DND-41 (cell line): ENCODE measurements around the gene FXYD2.
A peak's percentile ranks its signal among the peaks of the same experiment; 100 is the strongest.

ENCODE experiments used
- ATAC-seq: fragments of 200-7000 bp; cut with Tn5 transposase; 3 replicates; pipeline ENCODE4 v1.9.1; 2021; ENCODE audit warnings: low read depth; ENCODE audit not compliant: insufficient read depth
- DNase-seq: peaks from one replicate; pipeline ENCODE4 v3.0.0-alpha.2; 2020
- H2AFZ ChIP-seq: 2 replicates; pipeline ENCODE4 v1.6.0; 2012; ENCODE audit warnings: low read depth, low read length
- H3K27ac ChIP-seq: 2 replicates; pipeline ENCODE4 v1.5.1; 2012; ENCODE audit warnings: low read length, inconsistent platforms
- H3K27me3 ChIP-seq: fragments of 200-600 bp; sonication (generic); 2 replicates; pipeline ENCODE4 v1.6.0; 2012; ENCODE audit warnings: low read length, mild to moderate bottlenecking, inconsistent platforms; ENCODE audit not compliant: insufficient read depth, poor library complexity
- H3K36me3 ChIP-seq: 2 replicates; pipeline ENCODE4 v1.5.1; 2012; ENCODE audit warnings: low read length, inconsistent platforms; ENCODE audit not compliant: insufficient read depth
- H3K4me1 ChIP-seq: 2 replicates; pipeline ENCODE4 v1.5.1; 2012; ENCODE audit warnings: mild to moderate bottlenecking, low read length; ENCODE audit not compliant: insufficient read depth
- H3K4me2 ChIP-seq: 2 replicates; pipeline ENCODE4 v1.6.0; 2012; ENCODE audit warnings: mild to moderate bottlenecking, moderate library complexity, low read length, inconsistent platforms; ENCODE audit not compliant: insufficient read depth
- H3K4me3 ChIP-seq, 2 experiments: fragments of 200-600 bp in 1 of 2; shearing (Covaris generic) in 1 of 2; 2 replicates each; pipeline ENCODE4 v1.5.1; 2012 to 2016; ENCODE audit warnings: inconsistent platforms in 2 of 2, low read length in 2 of 2, mild to moderate bottlenecking in 2 of 2, low read depth in 1 of 2, moderate library complexity in 1 of 2
- H3K79me2 ChIP-seq: 2 replicates; pipeline ENCODE4 v1.6.0; 2012; ENCODE audit warnings: low read length, inconsistent platforms; ENCODE audit not compliant: insufficient read depth
- H3K9ac ChIP-seq: 2 replicates; pipeline ENCODE4 v1.6.0; 2012; ENCODE audit warnings: low read depth, mild to moderate bottlenecking, inconsistent platforms, low read length, moderate library complexity
- H3K9me3 ChIP-seq: 2 replicates; pipeline ENCODE4 v1.5.1; 2012; ENCODE audit warnings: low read length, moderate library complexity, mild to moderate bottlenecking, inconsistent platforms; ENCODE audit not compliant: insufficient read depth, severe bottlenecking
- H4K20me1 ChIP-seq: 2 replicates; pipeline ENCODE4 v1.6.0; 2012; ENCODE audit warnings: low read length; ENCODE audit not compliant: insufficient read depth
- CTCF ChIP-seq: IDR thresholded peaks from 2 replicates; pipeline ENCODE4 v1.5.1; 2012; ENCODE audit warnings: borderline replicate concordance, low read length, moderate library complexity, mild to moderate bottlenecking; ENCODE audit not compliant: poor library complexity, severe bottlenecking; ENCODE audit errors: extremely low read depth
- EZH2 ChIP-seq: IDR thresholded peaks from 3 replicates; pipeline ENCODE4 v1.6.1; 2012; ENCODE audit warnings: borderline replicate concordance, low read depth, mild to moderate bottlenecking, moderate library complexity, low read length, inconsistent platforms; ENCODE audit not compliant: severe bottlenecking

The FXYD2 gene

GRCh38 chr11:117841551-117842031 lies 17.0 kb upstream of the FXYD2 start:
- peaks cover 19% of the 10 kb centered on the region for H3K79me2 ChIP-seq
- peak overlapping the region; percentile 75 for H3K27ac ChIP-seq
- peaks cover 45% of the 10 kb centered on the region for H3K4me1 ChIP-seq
- no peak overlapping the region for H3K4me3 ChIP-seq
- H3K9ac ChIP-seq = no peak overlapping the region
- no peak overlapping the region for H3K4me2 ChIP-seq
- no peak for ATAC-seq
- H3K36me3 ChIP-seq = peaks cover 60% of the 10 kb centered on the region
- no peaks in the 10 kb centered on the region for H3K9me3 ChIP-seq
- DNase-seq = no peak
- no peaks in the 10 kb centered on the region for H4K20me1 ChIP-seq
- TF ChIP-seq EZH2 (no peak), CTCF (no peak)
- H3K27me3 ChIP-seq = no peaks in the 10 kb centered on the region
- H2AFZ ChIP-seq = no peak overlapping the region

GRCh38 chr11:117840881-117841550 lies 16.5 kb upstream of the FXYD2 start:
- H3K27ac ChIP-seq = peak overlapping the region; percentile 75
- ATAC-seq = no peak
- no peak for DNase-seq
- peaks cover 63% of the 10 kb centered on the region for H3K36me3 ChIP-seq
- H3K79me2 ChIP-seq = peaks cover 19% of the 10 kb centered on the region
- H4K20me1 ChIP-seq = no peaks in the 10 kb centered on the region
- H3K9ac ChIP-seq = peak overlapping the region; percentile 6; the same call in 1 of the 2 replicates
- TF ChIP-seq EZH2 (no peak), CTCF (no peak)
- H2AFZ ChIP-seq = no peak overlapping the region
- no peak overlapping the region for H3K4me3 ChIP-seq
- no peaks in the 10 kb centered on the region for H3K27me3 ChIP-seq
- no peak overlapping the region for H3K4me2 ChIP-seq
- H3K4me1 ChIP-seq = peaks cover 45% of the 10 kb centered on the region
- no peaks in the 10 kb centered on the region for H3K9me3 ChIP-seq

GRCh38 chr11:117839936-117840813 lies 15.6 kb upstream of the FXYD2 start:
- Histone ChIP-seq H3K27ac (peak overlapping the region; percentile 75), H3K4me1 (peaks cover 45% of the 10 kb centered on the region), H3K9me3 (no peaks in the 10 kb centered on the region), H3K4me3 (no peak overlapping the region), H3K79me2 (peaks cover 19% of the 10 kb centered on the region), H3K27me3 (no peaks in the 10 kb centered on the region), H3K4me2 (no peak overlapping the region), H4K20me1 (no peaks in the 10 kb centered on the region), H3K9ac (0 out of 2 replicates have a peak overlapping the region, but pooled peaks have one; percentile 6), H2AFZ (no peak overlapping the region), H3K36me3 (peaks cover 67% of the 10 kb centered on the region)
- TF ChIP-seq CTCF (no peak), EZH2 (no peak)
- DNase-seq (peak; percentile 10), ATAC-seq (no peak)
